OCI-LY1 (cell line): ENCODE results near the gene CAPN12.

ENCODE experiments used
- H2AFZ ChIP-seq: fragments of 200-600 bp; sonication (generic), shearing (Covaris generic); 2 replicates; pipeline ENCODE4 v1.6.0; 2014; ENCODE audit warnings: antibody characterized with exemption, mild to moderate bottlenecking, low read length
- H3F3A ChIP-seq: fragments of 200-600 bp; sonication (generic), shearing (Covaris generic); 2 replicates; pipeline ENCODE4 v1.6.0; 2014; ENCODE audit warnings: mild to moderate bottlenecking, antibody characterized with exemption, low read length, moderate library complexity; ENCODE audit not compliant: insufficient read depth
- H3K27ac ChIP-seq: fragments of 200-600 bp; sonication (generic); 2 replicates; pipeline ENCODE4 v1.5.1; 2014; ENCODE audit warnings: low read length, mixed run types, mild to moderate bottlenecking, low read depth; ENCODE audit not compliant: poor library complexity, severe bottlenecking
- H3K27me3 ChIP-seq: fragments of 200-600 bp; sonication (generic); 2 replicates; pipeline ENCODE4 v1.6.0; 2014; ENCODE audit warnings: antibody characterized with exemption, mild to moderate bottlenecking, low read length, moderate library complexity; ENCODE audit not compliant: insufficient read depth
- H3K36me3 ChIP-seq: fragments of 200-600 bp; sonication (generic); 2 replicates; pipeline ENCODE4 v1.6.1; 2014; ENCODE audit warnings: mild to moderate bottlenecking, antibody characterized with exemption, low read length, moderate library complexity, mixed read lengths; ENCODE audit not compliant: insufficient read depth
- H3K4me1 ChIP-seq: fragments of 200-600 bp; sonication (generic); 2 replicates; pipeline ENCODE4 v1.5.1; 2014; ENCODE audit warnings: mild to moderate bottlenecking, low read length, moderate library complexity; ENCODE audit not compliant: insufficient read depth, severe bottlenecking
- H3K4me2 ChIP-seq: fragments of 200-600 bp; sonication (generic), shearing (Covaris generic); 2 replicates; pipeline ENCODE4 v1.6.1; 2014; ENCODE audit warnings: low read length
- H3K4me3 ChIP-seq: fragments of 200-600 bp; sonication (generic); 2 replicates; pipeline ENCODE4 v1.5.1; 2014; ENCODE audit warnings: low read length, low read depth, mild to moderate bottlenecking, mixed read lengths; ENCODE audit not compliant: poor library complexity, severe bottlenecking
- H3K79me2 ChIP-seq: fragments of 200-600 bp; shearing (Covaris generic); 2 replicates; pipeline ENCODE4 v1.6.1; 2016; ENCODE audit warnings: mixed run types, low read length, mixed read lengths; ENCODE audit not compliant: insufficient read depth
- H3K9ac ChIP-seq: fragments of 200-600 bp; sonication (generic), shearing (Covaris generic); 2 replicates; pipeline ENCODE4 v1.6.1; 2014; ENCODE audit warnings: mild to moderate bottlenecking, low read length, mixed read lengths
- H3K9me2 ChIP-seq: fragments of 200-600 bp; sonication (generic), shearing (Covaris generic); 2 replicates; pipeline ENCODE4 v1.6.1; 2014; ENCODE audit warnings: low read depth, mild to moderate bottlenecking, low read length, mixed read lengths
- H3K9me3 ChIP-seq: fragments of 200-600 bp; shearing (Covaris generic); 2 replicates; pipeline ENCODE4 v1.6.1; 2014; ENCODE audit warnings: low read length, mixed read lengths
- H4K20me1 ChIP-seq: fragments of 200-600 bp; sonication (generic), shearing (Covaris generic); 2 replicates; pipeline ENCODE4 v1.6.0; 2016; ENCODE audit warnings: mild to moderate bottlenecking, low read length; ENCODE audit not compliant: insufficient read depth
- CTCF ChIP-seq: fragments of 200-600 bp; sonication (generic), shearing (Covaris generic); IDR thresholded peaks from 2 replicates; pipeline ENCODE4 v1.5.1; 2017; ENCODE audit warnings: mild to moderate bottlenecking, antibody characterized with exemption, low read length, moderate library complexity, mixed read lengths
- EZH2 ChIP-seq: fragments of 200-600 bp; sonication (generic), shearing (Covaris generic); IDR thresholded peaks from 2 replicates; pipeline ENCODE4 v1.8.0; 2017; ENCODE audit warnings: borderline replicate concordance, mixed run types, mild to moderate bottlenecking, antibody characterized with exemption, low read length, moderate library complexity, mixed read lengths

CAPN12 gene

GRCh38 chr19:38737921-38738737 is 6.1 kb downstream of the CAPN12 start:
- no peak overlapping the region for H3K4me2 ChIP-seq
- no peaks in the 10 kb centered on the region for H3K9me2 ChIP-seq
- no peaks in the 10 kb centered on the region for H3K79me2 ChIP-seq
- H3K27ac ChIP-seq = no peak overlapping the region
- H4K20me1 ChIP-seq = no peaks in the 10 kb centered on the region
- H3K9me3 ChIP-seq = no peaks in the 10 kb centered on the region
- no peaks in the 10 kb centered on the region for H3K27me3 ChIP-seq
- H3K4me3 ChIP-seq = no peak overlapping the region
- no peak overlapping the region for H3K9ac ChIP-seq
- H3K36me3 ChIP-seq = no peaks in the 10 kb centered on the region
- H3K4me1 ChIP-seq = peaks cover 26% of the 10 kb centered on the region
- H3F3A ChIP-seq = no peaks in the 10 kb centered on the region
- H2AFZ ChIP-seq = no peak overlapping the region
- TF ChIP-seq CTCF = no peak
- TF ChIP-seq EZH2 = no peak

GRCh38 chr19:38737281-38737865 is 6.9 kb downstream of the CAPN12 start:
- Histone ChIP-seq H4K20me1 (no peaks in the 10 kb centered on the region), H3K4me3 (peak overlapping the region; percentile 33), H3K36me3 (no peaks in the 10 kb centered on the region), H3K9me3 (no peaks in the 10 kb centered on the region), H3F3A (no peaks in the 10 kb centered on the region), H3K9me2 (no peaks in the 10 kb centered on the region), H3K4me1 (peaks cover 26% of the 10 kb centered on the region), H3K27ac (no peak overlapping the region), H3K27me3 (no peaks in the 10 kb centered on the region), H3K4me2 (peak overlapping the region; percentile 35; the same call in 1 of the 2 replicates), H3K79me2 (no peaks in the 10 kb centered on the region), H2AFZ (no peak overlapping the region), H3K9ac (no peak overlapping the region)
- no peak for TF ChIP-seq EZH2
- no peak for TF ChIP-seq CTCF

- no peak for TF ChIP-seq CTCF
- TF ChIP-seq EZH2 = no peak
- Histone ChIP-seq H3K9me3 (no peaks in the 10 kb centered on the region), H3K4me3 (peak overlapping the region; percentile 61), H3F3A (no peaks in the 10 kb centered on the region), H3K9ac (no peak overlapping the region), H3K27me3 (no peaks in the 10 kb centered on the region), H3K27ac (no peak overlapping the region), H3K36me3 (peaks cover 3% of the 10 kb centered on the region; the same call in 1 of the 2 replicates), H3K79me2 (no peaks in the 10 kb centered on the region), H4K20me1 (no peaks in the 10 kb centered on the region), H3K4me1 (peaks cover 26% of the 10 kb centered on the region), H3K4me2 (peak overlapping the region; percentile 70), H2AFZ (no peak overlapping the region), H3K9me2 (no peaks in the 10 kb centered on the region)
Observed at GRCh38 chr19:38736413-38737280, 7.6 kb downstream of the CAPN12 start.
